OCI-LY3 (cell line): Measurements from ENCODE around the gene DHRSX.

Source experiments
- EZH2phosphoT487 ChIP-seq: fragments of 200-600 bp; shearing (Covaris generic); IDR thresholded peaks from 2 replicates; pipeline ENCODE4 v1.6.1; 2018; ENCODE audit warnings: antibody characterized with exemption, mixed run types, low read depth
- TF ChIP-seq, protein P1 (sequence below): fragments of 200-600, 300-600 bp; sonication (generic); IDR thresholded peaks from 2 replicates; pipeline ENCODE4 v1.5.1; 2014; ENCODE audit warnings: antibody characterized with exemption, low read length, low read depth

DNA sequence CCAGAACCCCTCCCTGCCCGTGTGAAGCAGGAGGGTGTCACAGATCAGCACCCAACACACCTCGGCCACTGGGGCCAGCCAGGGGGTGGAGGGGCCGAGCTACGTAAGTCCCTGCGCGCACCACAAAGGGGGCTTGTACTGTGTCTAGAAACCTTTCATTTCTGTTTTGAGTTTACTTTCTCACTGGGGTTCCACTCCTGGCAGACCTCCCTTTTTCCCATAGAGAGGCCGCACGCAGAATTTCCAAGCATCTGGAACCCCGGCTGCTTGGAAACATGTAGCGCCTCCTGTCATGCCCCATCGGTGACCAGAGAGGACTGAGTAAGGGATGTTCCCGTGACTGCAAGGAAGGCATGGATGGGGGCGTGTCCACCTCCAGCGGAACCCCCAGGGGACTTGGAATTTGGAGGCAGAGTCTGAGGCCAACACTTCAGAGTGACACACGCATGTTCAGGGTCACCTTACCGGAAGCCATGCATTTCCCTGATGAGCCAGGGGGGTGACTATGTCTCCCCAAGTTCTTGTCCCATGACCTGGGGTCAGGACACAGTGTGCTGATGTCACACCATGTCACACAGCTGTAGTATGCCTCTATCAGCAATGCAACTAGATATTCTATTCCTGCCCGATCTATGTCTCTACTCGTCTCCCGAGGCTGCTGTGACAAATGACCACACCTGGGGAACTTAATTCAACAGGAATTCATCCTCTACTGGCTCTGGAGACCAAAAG, 105.3 kb downstream of the DHRSX start:
- TF ChIP-seq, protein P1, sequence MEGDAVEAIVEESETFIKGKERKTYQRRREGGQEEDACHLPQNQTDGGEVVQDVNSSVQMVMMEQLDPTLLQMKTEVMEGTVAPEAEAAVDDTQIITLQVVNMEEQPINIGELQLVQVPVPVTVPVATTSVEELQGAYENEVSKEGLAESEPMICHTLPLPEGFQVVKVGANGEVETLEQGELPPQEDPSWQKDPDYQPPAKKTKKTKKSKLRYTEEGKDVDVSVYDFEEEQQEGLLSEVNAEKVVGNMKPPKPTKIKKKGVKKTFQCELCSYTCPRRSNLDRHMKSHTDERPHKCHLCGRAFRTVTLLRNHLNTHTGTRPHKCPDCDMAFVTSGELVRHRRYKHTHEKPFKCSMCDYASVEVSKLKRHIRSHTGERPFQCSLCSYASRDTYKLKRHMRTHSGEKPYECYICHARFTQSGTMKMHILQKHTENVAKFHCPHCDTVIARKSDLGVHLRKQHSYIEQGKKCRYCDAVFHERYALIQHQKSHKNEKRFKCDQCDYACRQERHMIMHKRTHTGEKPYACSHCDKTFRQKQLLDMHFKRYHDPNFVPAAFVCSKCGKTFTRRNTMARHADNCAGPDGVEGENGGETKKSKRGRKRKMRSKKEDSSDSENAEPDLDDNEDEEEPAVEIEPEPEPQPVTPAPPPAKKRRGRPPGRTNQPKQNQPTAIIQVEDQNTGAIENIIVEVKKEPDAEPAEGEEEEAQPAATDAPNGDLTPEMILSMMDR = no peak
- no peak for TF ChIP-seq EZH2phosphoT487
